ENCODE measurements around the gene KRT76.

Gene KRT76

GRCh38 chr12:52783563-52784316 is 6.6 kb upstream of the KRT76 start:
- TF ChIP-seq YY1 (IDR thresholded peaks at IDR 0.05; ENCODE audit: low read depth) (no peak), ZBTB7A (IDR thresholded peaks at IDR 0.05; ENCODE audit: low read depth) (no peak), NFIC (IDR thresholded peaks at IDR 0.05) (no peak), REST (IDR thresholded peaks at IDR 0.05; ENCODE audit: low read depth) (no peak), CEBPB (IDR thresholded peaks at IDR 0.05) (no peak), MAX (IDR thresholded peaks at IDR 0.05) (no peak), CREB1 (IDR thresholded peaks at IDR 0.05; ENCODE audit: low read depth) (no peak), USF1 (IDR thresholded peaks at IDR 0.05) (no peak), EGR1 (IDR thresholded peaks at IDR 0.05) (no peak), TCF12 (IDR thresholded peaks at IDR 0.05; ENCODE audit: low read depth) (no peak), FOXM1 (IDR thresholded peaks at IDR 0.05; ENCODE audit: borderline replicate concordance, low read depth) (no peak), RAD21 (IDR thresholded peaks at IDR 0.05; ENCODE audit: low read depth) (no peak)

- no peak for TF ChIP-seq CEBPB (IDR thresholded peaks at IDR 0.05)
- no peak for TF ChIP-seq YY1 (IDR thresholded peaks at IDR 0.05; ENCODE audit: low read depth)
- no peak for TF ChIP-seq TAF1 (IDR thresholded peaks at IDR 0.05; ENCODE audit: low read depth)
- no peak for TF ChIP-seq TEAD4 (IDR thresholded peaks at IDR 0.05)
- TF ChIP-seq EP300 (IDR thresholded peaks at IDR 0.05; ENCODE audit: borderline replicate concordance) = no peak
- TF ChIP-seq RAD21 (IDR thresholded peaks at IDR 0.05; ENCODE audit: low read depth) = no peak
- TF ChIP-seq CREB1 (IDR thresholded peaks at IDR 0.05; ENCODE audit: low read depth) = no peak
- TF ChIP-seq NFIC (IDR thresholded peaks at IDR 0.05) = no peak
- no peak for TF ChIP-seq ZBTB7A (IDR thresholded peaks at IDR 0.05; ENCODE audit: low read depth)
- no peak for TF ChIP-seq MAX (IDR thresholded peaks at IDR 0.05)
- TF ChIP-seq FOXM1 (IDR thresholded peaks at IDR 0.05; ENCODE audit: borderline replicate concordance, low read depth) = no peak
- no peak for TF ChIP-seq REST (IDR thresholded peaks at IDR 0.05; ENCODE audit: low read depth)
These were observed 5.4 kb upstream of the KRT76 start for GRCh38 chr12:52782502-52782901.

- no peak for TF ChIP-seq TAF1 (IDR thresholded peaks at IDR 0.05; ENCODE audit: low read depth)
- no peak for TF ChIP-seq MAX (IDR thresholded peaks at IDR 0.05)
- TF ChIP-seq CEBPB (IDR thresholded peaks at IDR 0.05) = no peak
- no peak for TF ChIP-seq FOXM1 (IDR thresholded peaks at IDR 0.05; ENCODE audit: borderline replicate concordance, low read depth)
- TF ChIP-seq EGR1 (IDR thresholded peaks at IDR 0.05) = no peak
- no peak for TF ChIP-seq REST (IDR thresholded peaks at IDR 0.05; ENCODE audit: low read depth)
- no peak for TF ChIP-seq NFIC (IDR thresholded peaks at IDR 0.05)
- TF ChIP-seq ZBTB7A (IDR thresholded peaks at IDR 0.05; ENCODE audit: low read depth) = no peak
- no peak for TF ChIP-seq EP300 (IDR thresholded peaks at IDR 0.05; ENCODE audit: borderline replicate concordance)
These were observed 4.4 kb upstream of the KRT76 start for GRCh38 chr12:52781399-52782082.

GRCh38 chr12:52779914-52780313 is 2.8 kb upstream of the KRT76 start:
- TF ChIP-seq CEBPB (IDR thresholded peaks at IDR 0.05) (no peak), CREB1 (IDR thresholded peaks at IDR 0.05; ENCODE audit: low read depth) (no peak), MAX (IDR thresholded peaks at IDR 0.05) (no peak), TAF1 (IDR thresholded peaks at IDR 0.05; ENCODE audit: low read depth) (no peak), YY1 (IDR thresholded peaks at IDR 0.05; ENCODE audit: low read depth) (no peak), EGR1 (IDR thresholded peaks at IDR 0.05) (no peak), NFIC (IDR thresholded peaks at IDR 0.05) (no peak), USF1 (IDR thresholded peaks at IDR 0.05) (no peak), TEAD4 (IDR thresholded peaks at IDR 0.05) (no peak), EP300 (IDR thresholded peaks at IDR 0.05; ENCODE audit: borderline replicate concordance) (no peak), TCF12 (IDR thresholded peaks at IDR 0.05; ENCODE audit: low read depth) (no peak), REST (IDR thresholded peaks at IDR 0.05; ENCODE audit: low read depth) (no peak), ZBTB7A (IDR thresholded peaks at IDR 0.05; ENCODE audit: low read depth) (no peak), RAD21 (IDR thresholded peaks at IDR 0.05; ENCODE audit: low read depth) (no peak), FOXM1 (IDR thresholded peaks at IDR 0.05; ENCODE audit: borderline replicate concordance, low read depth) (no peak)
